Left renal pelvis (tissue), 4 donors: ENCODE measurements around the gene ZXDC. TPM values are rescaled to one million over a fixed set of nuclear protein-coding genes. Genes with fewer than 3 reads are reported as not detected.

ENCODE experiments used
- DNase-seq, 4 donors: peaks; one replicate each; pipeline ENCODE4 v3.0.0-alpha.2; 2013; ENCODE audit warnings: low read depth in 4 of 4, low spot score in 3 of 4
- polyA plus RNA-seq, 4 donors: library from polyadenylated mRNA; unstranded; fragments of 120-200 nt; gene quantifications; one replicate each; pipeline ENCODE4 v1.2.1, GENCODE V29; 2013; ENCODE audit not compliant: insufficient read length in 4 of 4

ZXDC gene
- polyA plus RNA-seq, 4 donors: 26.4 to 42.6 (median 30.5) TPM

GRCh38 chr3:126459111-126459762, 16.5 kb downstream of the ZXDC start:
- no peak for DNase-seq

DNA sequence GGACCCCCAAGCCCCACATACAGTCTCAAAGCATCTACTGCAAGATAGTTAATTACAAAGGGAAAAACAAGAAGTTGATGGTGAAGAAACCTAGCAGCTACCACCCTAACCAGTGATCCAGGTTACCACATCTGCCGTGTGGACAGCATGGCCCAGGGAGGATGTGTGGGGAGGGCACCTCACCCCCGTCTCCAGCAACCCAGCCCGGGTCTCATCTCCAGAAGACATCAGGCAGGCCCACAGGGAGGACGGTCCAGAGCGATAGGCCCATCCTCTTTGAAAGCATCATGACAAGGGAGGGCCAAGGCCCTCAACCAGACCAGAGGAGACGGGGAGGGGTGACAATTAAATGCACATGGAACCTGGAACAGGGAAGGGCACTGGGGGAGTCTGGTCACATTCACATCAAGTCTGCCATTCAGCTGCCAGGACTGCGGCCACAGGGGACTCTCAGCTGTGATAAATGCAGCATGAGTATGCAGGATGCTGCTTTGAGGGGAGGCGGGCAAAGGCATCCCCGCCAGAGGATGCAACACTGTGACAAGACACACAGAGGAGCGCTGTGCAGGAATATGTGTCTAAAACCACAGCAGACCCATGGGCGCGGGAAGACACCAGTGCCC, 18.8 kb downstream of the ZXDC start:
- DNase-seq: no peak

GRCh38 chr3:126456211-126456610, 19.5 kb downstream of the ZXDC start:
- no peak for DNase-seq

DNA sequence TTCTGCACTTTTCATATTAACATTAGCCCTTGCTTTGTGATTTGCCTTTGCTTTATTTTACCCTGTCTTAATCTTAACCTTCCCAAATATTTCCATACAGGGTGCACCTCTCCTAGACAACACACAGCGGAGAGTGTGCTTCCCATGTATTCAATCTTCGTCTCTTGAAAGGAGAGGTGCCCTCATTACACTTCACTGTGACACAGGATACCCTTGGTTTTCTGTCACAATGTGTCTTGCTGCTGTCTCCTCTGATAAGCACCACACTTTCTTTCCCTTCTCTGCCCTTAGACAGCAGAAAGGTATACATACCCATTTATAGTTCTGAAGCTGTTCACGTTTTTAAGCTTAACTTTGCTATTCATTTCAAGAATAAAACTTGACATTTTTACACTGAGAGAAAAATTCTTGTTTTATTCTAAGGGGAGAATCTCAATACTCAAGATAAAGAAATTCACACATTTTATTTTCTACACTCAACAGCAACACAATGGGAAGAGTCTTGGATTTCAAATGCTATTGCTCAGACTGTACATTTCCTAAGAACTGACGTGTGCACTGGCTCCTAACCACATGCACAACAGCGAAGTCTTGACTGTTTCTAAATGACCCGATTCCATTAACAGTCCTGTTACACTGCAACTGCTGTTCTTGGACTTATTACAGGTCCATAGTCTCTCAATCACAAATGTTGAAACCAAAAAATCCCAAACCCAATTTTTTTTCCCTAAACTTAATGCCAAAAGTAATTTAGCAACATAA, 21.1 kb downstream of the ZXDC start:
- no peak for DNase-seq

DNA sequence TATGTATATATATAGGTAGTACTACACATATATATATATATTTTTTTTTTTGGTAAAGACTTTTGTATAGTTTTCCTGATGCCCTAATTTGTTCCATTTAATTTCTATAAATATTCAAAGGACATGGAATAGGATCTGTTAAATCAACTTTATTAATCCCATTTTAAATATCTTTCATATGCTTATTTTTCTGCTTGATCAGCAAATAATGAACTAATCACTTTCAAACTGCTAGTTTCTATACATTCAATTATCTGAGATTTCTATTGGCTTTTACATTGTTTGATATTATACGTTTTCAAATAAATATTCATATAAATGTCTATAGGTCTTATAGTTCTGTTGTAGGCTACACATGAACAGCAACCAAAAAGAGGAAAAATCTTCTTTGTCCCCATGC, 21.7 kb downstream of the ZXDC start:
- DNase-seq: no peak

GRCh38 chr3:126452213-126452612, 23.5 kb downstream of the ZXDC start:
- no peak for DNase-seq

DNA sequence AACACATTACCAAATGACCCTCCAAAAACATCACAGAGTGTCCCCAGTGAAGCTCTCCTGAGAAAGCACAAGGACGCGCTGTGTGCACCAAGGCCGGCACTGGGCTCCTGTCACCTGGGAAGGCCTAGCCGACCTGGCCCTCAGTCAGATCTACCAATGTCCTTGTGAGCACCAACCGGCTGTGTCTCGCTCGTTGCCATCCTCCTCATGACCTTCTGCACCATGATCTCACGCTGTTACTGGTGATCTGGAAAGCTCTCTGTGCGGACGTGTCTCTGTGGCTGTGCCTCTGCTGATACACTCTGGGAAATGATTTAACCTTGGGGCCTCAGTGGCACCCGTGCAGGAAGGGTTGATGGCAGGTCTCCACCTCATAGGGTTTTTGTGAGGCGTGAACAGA, 24.2 kb downstream of the ZXDC start:
- DNase-seq: no peak

DNA sequence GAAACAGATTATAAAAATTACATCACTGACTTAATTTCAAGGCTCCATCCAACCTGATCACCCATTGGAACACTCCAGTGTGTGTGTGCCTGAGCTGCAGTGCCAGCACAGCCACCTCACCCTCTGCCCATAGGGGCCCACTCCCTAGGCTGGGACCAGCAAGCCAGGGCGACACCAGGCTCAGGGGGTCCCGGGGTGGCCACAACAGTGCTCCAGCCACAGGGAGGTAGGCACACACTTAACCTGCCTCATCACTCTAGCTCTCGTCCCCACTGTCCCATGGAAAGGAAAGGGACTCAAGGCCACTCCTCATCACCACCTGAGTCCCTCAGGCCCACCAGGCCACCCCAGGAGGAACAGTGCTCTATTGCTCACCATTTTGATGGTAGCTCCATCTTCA, 24.9 kb downstream of the ZXDC start:
- no peak for DNase-seq

DNA sequence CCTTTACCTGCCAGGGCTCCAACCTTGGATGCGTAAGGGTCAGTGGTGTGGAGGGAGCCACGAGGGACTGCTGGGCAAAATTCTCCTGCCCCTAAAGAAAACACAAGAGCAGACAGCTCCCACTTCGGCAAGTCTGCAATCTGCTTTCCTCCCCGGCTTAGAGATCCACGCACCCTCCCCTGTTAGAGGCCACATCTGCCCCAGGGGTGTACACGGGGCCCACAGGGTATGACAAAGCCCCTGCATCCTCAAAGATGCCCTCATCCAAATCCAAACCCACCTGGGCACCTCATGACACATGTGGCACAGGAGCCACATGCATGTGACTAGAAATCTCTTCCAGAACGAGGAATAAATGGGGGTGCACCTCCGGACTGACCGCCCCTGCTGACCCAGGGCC, 25.5 kb downstream of the ZXDC start:
- DNase-seq: no peak

GRCh38 chr3:126449621-126450051, 26.1 kb downstream of the ZXDC start:
- DNase-seq: no peak

- no peak for DNase-seq
Measured at GRCh38 chr3:126448893-126449180, 26.9 kb downstream of the ZXDC start.

GRCh38 chr3:126448136-126448892, 27.4 kb downstream of the ZXDC start:
- DNase-seq: no peak

GRCh38 chr3:126447456-126448106, 28.1 kb downstream of the ZXDC start:
- no peak for DNase-seq

DNA sequence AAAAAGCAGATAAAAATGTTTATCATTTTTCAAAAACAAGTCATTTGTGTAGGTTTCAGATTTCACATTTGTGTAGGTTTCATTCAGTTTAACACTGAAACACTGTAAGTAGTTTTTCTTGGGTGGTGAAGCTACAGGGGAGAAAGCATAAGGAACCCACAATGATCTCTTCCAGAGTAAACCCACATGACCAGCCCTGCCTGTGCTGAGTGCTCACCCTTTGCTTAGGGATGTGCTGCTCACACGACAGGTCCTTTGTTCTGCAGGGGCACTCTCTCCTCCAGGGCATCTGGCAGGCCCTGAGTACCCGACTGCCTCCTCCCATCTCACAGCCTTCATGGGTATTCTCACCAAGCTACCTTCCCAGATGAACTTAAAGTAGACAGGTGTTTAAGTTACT, 28.9 kb downstream of the ZXDC start:
- no peak for DNase-seq

- no peak for DNase-seq
Measured at GRCh38 chr3:126446301-126446700, 29.4 kb downstream of the ZXDC start.

DNA sequence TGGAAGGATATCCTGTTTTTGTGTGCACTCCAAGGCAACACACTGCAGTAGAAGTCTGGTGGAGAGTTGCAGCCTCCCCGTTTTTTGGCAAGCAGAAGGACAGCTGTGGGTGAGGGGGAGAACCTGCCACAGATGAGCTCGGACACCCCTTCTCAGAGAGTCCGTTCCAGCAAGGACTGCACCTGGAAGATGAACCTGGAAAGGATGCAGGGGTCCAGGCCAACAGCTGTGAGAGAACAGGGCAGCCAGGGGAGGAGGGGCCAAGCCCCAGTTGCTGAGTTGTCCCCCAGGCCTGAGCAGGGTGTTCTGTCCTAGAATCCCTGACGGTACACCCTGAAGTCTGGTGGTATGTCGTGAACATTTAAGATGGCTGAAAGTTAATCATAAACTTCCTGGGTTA, 30.2 kb downstream of the ZXDC start:
- DNase-seq: no peak

DNA sequence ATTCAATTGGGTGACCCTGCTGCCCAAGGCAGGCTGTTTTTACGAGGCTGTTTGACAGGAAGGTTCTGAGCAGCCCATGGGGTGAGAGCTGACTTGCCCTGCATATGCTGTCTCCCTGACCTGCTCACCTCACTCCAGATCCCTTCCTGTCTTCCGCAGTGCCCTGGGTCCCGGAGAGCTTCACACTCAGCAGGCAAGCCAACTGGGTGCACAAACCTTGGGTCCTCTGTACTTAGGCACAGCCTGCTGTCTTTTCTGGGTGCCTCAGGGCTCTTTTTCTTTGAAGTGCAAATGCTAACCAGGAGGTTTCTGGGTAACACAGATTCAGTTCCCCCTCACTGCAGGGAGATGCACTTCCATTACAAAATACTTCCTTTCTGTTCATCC, 32.8 kb downstream of the ZXDC start:
- DNase-seq: no peak

- DNase-seq: no peak
Measured at GRCh38 chr3:126442094-126442855, 33.4 kb downstream of the ZXDC start.

DNA sequence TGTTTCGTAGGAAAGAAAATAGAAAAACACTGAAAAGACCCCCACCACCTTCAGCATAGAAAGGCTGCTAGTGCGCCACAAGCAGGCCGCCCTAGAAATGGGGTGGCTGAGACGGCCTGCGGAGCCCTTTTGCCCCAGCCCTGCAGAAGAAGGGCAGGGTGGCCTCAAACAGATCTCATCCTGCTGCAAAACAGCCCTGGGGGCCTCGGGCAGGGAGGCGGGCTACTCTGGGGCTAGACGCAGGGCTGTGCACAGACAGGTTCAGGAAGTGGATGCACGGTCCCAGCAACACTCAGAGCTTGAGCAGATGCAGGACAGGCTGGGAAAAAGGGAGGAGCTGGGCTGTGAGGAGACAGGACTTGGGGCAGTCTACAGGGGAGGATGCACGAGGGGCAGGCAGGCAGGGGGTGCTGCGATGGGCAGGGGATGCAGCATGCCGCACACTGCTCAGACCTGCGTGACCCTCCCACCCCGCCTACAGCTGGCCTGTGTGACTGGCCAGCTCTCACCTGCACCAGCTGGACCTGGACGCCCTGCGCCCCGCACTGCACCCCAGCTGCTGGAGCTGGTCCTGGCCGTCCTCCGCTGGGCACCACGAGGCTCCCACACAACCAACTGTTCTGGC, 34.3 kb downstream of the ZXDC start:
- no peak for DNase-seq

- no peak for DNase-seq
Measured at GRCh38 chr3:126440709-126440995, 35.0 kb downstream of the ZXDC start.
